ENCODE measurements around the gene PHKA2.
A peak's percentile ranks its signal among the peaks of the same experiment; 100 is the strongest.
"Not testable (repeated sequence)": the region's sequence is repeated elsewhere in the genome, so short reads cannot be mapped to it uniquely, and the experiment has no call there.

PHKA2 gene, protein sequence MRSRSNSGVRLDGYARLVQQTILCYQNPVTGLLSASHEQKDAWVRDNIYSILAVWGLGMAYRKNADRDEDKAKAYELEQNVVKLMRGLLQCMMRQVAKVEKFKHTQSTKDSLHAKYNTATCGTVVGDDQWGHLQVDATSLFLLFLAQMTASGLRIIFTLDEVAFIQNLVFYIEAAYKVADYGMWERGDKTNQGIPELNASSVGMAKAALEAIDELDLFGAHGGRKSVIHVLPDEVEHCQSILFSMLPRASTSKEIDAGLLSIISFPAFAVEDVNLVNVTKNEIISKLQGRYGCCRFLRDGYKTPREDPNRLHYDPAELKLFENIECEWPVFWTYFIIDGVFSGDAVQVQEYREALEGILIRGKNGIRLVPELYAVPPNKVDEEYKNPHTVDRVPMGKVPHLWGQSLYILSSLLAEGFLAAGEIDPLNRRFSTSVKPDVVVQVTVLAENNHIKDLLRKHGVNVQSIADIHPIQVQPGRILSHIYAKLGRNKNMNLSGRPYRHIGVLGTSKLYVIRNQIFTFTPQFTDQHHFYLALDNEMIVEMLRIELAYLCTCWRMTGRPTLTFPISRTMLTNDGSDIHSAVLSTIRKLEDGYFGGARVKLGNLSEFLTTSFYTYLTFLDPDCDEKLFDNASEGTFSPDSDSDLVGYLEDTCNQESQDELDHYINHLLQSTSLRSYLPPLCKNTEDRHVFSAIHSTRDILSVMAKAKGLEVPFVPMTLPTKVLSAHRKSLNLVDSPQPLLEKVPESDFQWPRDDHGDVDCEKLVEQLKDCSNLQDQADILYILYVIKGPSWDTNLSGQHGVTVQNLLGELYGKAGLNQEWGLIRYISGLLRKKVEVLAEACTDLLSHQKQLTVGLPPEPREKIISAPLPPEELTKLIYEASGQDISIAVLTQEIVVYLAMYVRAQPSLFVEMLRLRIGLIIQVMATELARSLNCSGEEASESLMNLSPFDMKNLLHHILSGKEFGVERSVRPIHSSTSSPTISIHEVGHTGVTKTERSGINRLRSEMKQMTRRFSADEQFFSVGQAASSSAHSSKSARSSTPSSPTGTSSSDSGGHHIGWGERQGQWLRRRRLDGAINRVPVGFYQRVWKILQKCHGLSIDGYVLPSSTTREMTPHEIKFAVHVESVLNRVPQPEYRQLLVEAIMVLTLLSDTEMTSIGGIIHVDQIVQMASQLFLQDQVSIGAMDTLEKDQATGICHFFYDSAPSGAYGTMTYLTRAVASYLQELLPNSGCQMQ

DNA sequence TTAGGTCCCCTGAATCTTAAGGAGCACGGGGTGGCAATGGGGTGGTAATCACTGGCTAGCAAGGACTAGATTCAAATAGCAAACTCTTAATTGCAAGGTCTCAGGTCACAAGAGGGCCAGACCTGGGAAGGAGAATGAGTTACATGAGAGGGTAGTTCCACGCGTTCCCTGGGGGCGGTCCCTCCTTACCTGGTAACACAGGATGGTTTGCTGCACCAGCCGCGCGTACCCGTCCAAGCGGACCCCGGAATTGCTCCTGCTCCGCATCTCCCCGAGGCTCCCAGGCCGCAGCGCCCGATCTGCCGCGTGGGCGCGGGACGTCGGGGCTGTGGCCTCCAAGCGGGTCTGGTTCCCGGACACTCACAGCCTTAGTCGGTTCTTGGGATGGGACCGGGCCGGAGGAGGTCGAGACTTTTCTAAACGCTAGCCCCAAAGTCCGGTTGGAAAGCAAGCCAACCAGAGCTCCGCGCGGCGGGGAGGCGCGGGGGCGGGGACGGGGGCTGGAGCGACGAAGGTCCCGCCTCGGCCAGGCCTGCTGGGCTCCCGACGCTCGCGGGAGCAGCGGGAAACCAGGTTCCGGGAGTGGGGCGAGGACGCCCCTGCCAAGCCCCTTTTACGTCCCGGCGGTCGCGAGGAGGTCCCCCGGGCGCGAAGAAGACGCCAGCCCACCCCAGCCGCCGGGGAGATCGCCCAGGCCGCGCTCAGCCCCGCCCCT is at the start of gene PHKA2:
Gene PHKA2 (minus strand): TSS at position 449 of the 715 bp plus-strand sequence. CDS start 182 bp downstream, at position 267.
- peak; percentile 39 to 42 for DNase-seq

DNA sequence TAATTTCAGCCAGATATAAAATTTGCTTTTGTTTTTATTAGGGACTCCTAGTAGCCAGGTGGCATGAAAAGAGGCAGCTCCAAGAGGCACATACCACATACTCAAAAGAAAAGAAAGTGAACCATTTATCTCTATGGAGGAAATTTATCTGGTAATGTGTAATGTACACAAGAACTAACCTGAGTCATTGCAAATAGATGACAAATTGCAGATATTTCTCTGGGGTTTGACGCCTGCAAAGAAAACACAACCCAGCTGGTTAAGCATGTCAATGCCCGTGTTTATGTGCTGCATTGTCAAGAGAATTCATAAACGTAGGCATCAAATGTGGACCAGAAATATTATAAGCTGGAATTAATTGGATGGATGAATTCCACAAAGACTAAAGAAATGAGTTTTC is 46.9 kb upstream of the PHKA2 start:
- no peak for DNase-seq

DNA sequence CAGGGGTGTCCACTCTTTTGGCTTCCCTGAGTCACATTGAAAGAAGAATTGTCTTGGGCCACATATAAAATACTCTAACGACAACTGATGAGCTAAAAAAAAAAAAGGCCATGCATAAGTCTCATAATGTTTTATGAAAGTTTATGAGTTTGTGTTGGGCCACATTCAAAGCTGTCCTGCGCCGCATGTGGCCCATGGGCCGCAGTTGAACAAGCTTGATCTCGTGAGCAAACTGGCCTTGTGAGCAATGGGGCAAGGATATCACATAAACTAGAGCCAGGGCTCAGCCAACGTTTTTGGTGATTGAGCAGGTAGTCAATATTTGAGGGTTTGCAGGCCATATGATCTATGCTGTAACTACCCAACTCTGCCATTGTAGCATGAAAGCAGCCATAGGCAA is 44.6 kb upstream of the PHKA2 start:
- DNase-seq: no peak

DNA sequence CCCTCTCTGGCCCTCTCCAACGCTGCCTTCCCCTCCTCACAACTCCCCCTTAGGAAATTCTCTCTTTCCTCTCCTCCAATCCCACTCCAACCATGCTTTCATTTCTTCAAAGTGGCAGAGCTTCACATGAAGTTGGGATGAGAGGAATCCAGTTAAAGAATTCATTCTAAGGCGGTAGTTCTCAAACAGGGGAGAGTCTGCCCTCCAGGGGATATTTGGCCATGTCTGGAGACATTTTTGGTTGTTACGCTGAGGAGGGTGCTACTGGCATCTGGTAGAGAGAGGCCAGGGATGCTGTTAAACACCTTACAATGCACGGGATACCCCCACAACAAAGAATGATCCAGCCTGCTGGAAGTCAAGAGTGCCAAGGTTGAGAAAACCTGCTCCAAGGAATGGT is 40.5 kb upstream of the PHKA2 start:
- no peak for DNase-seq

DNA sequence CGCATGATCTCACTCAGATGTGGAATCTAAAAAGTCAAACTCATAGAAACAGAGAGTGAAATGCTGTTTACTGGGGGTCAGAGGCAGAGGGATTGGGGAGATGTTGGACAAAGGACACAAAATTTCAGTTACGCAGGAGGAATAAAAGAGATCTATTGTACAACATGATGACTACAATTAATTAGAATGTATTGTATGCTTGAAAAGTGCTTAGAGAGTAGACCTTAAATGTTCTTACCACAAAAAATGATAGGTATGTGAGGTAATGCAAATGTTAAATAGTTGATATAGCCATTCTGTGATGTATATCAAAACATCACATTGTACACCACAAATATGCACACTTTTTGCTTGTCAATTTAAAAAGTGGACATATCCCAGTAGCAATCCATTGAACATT is 36.1 kb upstream of the PHKA2 start:
- DNase-seq: no peak

DNA sequence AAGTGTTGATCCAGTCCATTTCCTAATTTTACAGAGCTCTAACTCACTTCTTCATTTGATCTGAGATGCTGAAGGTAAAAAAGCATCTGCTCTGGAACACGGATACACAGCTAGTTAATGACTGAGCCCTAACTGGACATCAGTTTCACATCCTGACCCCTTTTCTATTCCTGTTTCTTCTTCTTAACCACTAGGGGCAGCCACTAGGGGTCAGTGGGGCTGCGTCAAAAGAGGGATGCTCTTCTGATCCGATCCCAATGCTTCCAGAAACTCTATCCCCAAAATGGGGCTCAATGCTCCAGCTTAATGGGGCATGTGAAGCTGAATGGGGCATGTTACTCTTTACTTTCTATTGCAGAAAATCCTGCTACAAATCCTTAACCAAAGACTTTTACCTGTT is 33.4 kb upstream of the PHKA2 start:
- peak; percentile 24 to 33 for DNase-seq

DNA sequence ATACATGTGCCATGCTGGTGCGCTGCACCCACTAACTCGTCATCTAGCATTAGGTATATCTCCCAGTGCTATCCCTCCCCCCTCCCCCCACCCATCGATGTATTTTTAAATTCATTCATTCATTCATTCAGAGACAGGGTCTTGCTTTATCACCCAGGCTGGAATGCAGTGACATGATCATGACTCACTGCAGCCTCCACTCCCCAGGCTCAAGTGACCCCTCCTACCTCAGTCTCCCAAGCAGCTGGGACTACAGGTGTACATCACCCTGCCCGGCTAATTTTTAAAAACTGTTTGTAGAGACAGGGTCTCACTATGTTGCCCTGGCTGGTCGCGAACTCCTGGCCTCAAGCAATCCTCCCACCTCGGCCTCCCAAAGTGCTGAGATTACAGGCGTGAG is 32.7 kb upstream of the PHKA2 start:
- not testable (repeated sequence) for DNase-seq

DNA sequence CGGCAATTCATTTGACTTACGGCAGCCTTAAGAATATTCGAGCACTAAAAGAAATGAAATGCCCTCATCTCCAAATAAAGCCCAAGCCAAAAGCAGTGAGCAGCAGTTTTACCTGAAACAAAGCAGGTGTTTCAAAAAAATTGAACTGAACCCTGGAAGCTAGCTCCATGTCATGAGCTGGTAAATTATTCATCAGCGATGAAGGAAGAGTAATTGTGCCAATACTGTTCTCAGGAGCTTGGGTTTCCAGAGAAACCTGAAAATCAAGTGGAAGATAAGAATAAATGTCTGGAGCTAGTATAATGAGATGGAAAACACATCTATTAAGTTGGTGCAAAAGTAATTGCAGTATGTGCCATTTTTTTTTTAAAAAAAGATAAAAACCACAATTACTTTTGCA is 24.0 kb upstream of the PHKA2 start:
- DNase-seq: no peak

DNA sequence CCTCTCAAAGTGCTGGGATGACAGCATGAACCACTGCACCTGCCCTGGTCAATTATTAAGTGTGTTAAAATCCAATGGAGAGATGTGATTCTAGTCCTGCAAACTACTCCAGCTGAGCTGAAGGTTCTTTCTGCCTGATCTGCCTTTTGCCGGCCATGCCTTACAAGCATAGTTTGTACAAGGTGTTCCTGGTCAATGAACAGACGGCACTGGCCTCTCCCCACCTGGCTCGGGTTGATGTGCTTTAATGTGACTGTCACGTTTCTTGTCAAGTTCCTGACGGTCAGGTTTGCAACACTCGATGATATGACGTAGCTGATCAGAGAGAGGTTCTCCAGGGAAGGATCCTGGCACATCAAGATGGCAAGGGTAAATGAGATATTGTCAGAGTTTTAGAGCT is 23.1 kb upstream of the PHKA2 start:
- DNase-seq: no peak

DNA sequence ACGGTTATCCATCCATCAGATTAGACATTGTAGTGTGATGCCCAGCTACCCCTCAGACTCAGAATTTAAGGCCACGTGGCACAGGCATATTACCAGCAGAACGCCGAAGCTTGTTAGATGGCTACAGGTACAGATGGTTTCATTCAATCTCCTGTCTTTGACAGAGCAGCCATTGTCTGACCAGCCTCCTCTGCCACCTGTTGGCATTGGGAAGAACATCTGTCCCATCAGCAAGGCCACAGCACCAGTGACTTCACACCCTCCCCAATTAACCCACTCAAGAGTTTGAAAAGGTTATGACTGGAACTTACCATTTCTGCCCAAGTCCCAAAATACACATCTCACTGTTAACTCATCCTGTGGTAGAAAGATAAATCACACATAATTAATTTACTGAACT is 22.0 kb upstream of the PHKA2 start:
- DNase-seq: no peak

DNA sequence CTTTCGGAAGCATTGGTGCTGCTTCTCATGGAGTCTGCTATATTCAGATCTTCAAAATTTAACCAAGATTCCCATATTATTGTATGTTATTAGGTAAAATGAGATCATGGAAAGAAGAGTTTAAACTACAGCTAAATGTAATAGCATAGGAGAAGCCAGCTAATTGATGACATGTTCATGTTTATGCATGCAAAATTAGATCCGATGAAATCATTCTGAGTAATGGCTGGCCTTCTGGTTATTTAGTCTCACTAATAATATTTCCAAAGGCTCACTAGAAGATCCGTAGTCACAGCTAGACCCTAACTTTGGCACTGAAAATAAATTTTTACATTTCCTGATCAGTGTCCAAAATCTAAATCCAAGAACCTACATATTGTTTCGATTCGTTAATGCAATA is 19.8 kb upstream of the PHKA2 start:
- DNase-seq: no peak

DNA sequence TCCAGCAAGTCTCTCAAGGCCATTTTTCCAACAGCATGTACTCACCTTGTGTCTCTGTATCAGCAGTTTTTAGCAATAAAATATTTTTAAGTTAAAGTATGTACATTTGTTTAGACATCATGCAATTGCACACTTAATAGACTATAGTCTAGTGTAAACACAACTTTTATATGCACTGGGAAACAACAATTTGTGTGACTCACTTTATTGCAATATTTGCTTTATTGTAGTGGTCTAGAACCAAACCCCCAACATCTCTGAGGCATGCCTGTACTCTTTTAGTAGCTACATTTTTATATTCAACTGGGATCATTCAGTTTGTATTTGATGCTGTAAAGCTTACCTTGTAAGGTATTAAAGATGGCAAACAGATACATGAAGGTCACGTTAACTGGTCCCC is 14.7 kb upstream of the PHKA2 start:
- no peak for DNase-seq

DNA sequence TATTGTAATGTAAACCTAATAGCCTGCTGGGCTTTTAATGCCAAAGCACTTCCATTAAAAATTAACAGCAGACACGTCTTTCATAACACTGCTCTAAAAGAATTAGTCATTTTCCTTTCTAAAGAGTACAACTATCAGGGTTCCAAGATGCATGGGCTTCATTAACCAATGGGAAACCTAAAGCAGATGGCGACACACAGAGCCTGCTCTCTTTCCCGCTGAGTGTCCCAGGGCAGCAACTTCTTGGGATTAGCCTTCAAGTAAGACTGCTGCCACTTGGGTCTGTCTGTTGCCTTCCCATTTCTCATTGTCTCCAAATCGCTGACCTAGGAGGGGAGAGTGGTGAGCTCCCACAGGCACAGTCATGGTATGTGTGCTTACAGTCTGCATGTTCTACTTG is 14.0 kb upstream of the PHKA2 start:
- no peak for DNase-seq

DNA sequence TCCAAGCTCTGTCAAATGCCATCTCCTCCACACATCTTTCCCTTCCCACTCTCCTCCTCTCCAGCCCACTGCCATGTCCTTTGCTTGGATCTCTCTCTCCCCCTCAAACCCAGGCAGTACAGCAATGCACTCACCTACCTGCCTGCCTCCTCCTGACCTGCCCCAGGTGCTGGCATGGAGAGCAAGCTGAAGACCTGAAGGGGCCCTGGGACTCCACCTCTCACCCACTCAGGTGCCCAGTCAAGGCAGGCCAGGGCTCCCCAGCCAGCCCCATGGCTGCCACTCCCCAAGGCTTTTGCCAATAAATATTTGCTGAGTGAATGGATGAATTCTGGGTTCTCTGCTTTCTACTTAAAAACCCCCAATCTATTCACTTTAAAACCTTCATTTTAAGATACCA is 12.6 kb upstream of the PHKA2 start:
- DNase-seq: no peak

DNA sequence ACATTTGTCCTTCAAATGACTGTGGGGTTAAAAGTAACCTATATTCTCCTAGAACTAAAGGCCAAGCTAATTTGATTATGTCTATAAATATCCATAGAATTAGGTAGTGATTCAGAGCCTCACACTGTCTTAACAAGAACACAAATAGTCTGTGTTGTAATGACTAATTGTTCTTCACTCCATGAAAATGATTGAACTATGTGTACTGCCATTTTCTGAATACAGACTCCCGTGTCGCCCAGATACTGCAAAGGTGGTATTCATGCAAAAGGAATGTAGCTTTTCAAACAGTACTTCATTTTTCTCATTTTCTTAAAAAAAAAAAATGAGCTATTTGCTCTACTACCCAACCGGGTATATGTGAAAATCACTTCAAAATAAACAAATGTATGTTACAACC is 11.3 kb upstream of the PHKA2 start:
- DNase-seq: no peak

DNA sequence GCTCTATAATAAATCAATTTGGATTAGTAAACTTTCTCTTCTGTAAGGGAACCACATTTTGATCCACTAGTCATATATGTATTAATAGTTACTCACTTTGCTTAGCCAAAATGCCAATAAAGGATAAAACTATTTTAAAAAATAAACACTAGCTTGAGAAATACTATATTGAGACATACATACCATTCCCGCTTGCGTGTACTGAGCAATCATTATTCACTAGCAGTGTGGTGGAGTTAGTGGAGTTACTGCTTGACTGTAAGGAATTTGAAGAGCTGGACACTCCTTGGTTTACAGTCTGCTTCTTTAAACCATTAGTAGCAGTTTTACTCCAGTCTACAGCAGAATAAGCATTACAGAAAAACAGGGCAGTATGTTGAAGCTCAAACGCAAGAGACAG is 10.8 kb upstream of the PHKA2 start:
- no peak for DNase-seq

DNA sequence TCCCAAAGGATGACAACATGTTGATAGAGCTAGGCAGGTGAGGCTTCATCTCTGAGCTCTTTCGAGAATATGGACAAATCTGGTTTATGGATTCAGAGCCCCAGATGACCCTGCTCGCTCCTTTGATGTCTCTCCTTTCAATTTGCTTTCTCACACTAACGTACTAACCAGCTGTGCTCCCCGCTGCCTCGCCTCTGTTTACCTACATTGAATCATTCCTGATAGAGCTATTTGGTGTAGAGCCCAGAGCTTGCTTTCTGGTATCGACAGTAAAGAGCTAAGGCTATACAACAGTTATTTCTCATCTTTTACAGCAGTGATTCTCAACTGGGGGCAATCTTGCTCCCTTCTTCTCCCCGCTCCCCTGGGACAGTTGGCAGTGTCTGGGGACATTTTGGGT is 8.9 kb upstream of the PHKA2 start:
- DNase-seq: no peak

DNA sequence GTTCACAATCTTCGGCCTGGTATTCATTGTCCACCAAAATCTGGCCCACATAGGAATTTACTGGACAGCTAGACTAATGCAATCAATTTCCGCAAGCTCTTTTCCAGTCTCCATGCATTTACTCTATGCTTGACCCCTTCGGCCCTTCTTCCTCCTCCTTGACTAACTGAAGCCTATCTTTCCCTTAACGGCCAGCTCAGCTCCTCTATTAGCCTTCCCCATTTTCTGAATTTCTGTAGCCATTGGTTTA is 1.2 kb upstream of the PHKA2 start:
- no peak for DNase-seq

DNA sequence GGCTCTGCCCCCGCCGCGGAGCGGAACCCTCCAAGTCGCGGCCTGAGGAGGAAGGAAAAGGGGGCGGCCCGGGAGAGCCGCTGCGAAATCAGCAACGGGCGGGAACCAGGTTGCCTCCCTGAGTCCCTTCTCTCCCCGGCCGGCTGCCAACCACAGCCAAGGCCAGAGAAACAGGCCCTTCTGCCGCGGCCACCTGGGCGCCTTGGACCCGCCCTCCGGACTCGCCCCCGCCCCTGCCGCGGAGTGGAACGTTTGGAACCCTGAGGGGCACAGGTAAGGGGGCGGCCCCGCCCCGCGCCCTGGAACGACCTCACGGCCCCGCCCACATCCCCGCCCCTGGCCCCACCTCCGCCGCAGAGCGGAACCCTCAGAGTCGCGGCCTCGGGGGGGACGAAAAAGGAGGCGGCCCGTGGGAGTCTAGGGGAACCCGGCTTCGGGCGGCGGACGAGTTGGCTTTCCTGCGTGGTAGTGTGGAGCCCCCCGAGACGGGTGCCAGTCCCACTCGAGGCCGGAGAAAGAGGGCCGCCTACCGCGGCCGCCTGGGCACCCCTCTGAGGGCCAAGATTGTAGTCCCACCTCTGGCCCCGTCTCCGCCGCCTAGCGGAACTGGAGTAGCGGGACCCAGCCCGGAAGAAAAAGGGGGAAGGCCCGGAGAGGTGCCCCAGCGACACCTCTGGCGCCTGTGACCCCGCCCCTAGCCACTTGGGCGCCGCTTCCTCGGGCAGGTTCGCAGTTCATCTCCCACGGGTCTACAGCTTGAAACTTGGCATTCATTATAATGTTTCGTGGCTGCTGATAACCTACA is 669 bp upstream of the PHKA2 start:
- DNase-seq: peak; percentile 87

DNA sequence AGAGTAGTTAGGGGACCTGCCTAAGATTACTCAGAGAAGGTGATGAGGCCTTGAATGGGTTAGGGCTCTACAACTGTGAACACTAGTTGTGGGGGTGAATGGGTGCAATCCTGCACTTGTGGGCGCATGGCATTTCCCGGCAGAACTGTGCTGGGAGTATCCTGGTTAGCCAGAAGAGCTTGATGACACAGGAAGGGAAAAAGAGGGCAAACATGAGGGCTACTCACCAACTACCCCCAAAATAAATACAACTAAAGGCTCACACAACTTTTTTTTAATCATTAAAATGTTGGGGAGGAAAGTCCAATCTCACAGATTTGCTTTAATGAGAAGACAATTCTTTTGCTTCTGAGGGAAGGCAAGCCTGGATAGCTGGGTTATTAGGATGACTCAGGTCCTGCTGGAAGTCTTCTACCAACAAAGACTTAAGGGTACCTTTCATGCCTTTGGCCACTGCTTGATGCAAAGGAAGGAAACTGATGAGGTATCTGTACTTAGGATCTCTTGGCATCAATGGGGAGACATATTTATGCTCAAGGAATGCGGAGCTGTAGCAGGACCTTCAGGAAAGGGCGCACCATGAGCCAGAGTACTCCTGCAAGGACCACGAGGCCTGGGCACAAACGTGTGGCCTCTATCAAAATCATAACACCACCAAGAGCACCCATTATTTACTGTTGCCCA is 2.6 kb downstream of the PHKA2 start:
- DNase-seq: no peak

DNA sequence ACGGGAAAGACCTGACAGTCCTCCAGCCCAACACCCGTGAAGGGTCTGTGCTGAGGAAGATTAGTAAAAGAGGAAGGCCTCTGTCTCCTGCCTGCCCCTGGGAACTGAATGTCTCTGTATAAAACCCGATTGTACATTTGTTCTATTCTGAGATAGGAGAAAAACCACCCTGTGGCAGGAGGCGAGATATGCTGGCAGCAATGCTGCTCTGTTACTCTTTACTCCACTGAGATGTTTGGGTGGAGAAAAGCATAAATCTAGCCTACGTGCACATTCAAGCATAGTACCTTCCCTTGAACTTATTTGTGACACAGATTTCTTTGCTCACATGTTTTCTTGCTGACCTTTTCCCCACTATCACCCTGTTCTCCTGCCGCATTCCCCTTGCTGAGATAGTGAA is 3.7 kb downstream of the PHKA2 start:
- DNase-seq: not testable (repeated sequence)

DNA sequence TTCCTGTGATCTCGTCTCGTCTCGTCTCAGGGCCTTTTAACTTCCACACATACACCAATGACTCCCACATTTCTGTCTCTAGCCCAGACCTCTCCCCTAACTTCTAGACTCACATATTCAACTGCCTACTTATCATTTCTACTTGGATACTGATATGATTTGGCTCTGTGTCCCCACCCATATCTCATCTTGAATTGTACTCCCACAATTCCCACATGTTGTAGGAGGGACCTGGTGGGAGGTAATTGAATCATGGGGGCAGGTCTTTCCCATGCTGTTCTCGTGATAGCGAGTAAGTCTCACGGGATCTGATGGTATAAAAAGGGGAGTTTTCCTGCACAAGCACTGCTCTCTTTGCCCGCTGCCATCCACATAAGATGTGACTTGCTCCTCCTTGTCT is 8.9 kb downstream of the PHKA2 start:
- DNase-seq: no peak
